ENCODE measurements around the gene SLC45A2.
A peak's percentile ranks its signal among the peaks of the same experiment; 100 is the strongest.

Gene SLC45A2

DNA sequence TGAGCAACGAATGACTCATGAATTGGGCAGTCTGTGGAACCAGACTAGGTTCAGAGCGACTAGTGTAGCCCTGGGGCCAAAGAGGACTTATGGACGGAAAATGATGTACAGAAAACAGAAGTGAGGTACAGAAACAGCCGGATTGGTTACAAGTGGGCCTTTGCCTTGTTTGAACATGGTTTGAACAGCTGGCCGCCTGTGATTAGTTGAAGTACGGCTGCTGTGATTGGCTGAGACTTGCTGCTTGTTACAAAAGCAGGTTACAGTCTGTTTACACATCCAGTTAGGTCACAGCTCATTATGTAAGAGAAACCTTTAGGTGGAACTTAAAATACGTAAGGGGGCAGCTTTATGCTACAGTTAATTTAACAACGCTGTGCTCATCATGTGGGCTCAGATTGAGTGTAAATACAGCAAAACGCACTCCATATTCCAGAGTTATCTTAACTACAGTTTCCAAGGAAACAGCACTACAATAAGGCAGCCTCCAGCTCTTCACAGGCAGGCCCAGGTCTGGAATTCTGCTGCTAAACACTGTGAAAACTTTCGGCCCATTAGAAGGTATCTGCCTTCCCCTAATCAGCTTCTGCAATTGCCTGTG is 16.8 kb upstream of the SLC45A2 start:
- no peak for DNase-seq (ENCODE audit: low read depth)
- no peak for TF ChIP-seq CTCF (conservative IDR thresholded peaks at IDR 0.05; ENCODE audit: low read length)
- no peak overlapping the region for H3K4me3 ChIP-seq (ENCODE audit: low read length)

DNA sequence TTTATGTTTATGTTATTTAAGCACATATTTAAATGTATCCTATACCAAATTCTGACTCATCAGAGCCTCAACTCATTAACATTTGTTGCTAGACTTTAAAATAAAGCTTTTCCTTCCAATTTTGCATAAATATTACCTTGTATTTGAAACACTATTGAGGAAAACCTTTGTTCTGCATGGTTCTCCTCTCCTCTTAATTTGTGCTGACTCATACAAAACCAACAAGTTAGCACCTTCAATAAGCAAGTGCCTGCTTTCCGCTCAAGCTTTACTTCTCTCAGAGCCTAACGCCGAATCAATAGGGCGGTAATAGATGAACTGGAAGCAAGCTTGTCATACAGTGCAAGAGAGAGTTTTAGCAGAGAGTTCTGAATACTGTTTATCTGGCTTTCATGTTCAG is 15.5 kb upstream of the SLC45A2 start:
- no peak for TF ChIP-seq CTCF (conservative IDR thresholded peaks at IDR 0.05; ENCODE audit: low read length)
- H3K4me3 ChIP-seq (ENCODE audit: low read length), result no peak overlapping the region
- DNase-seq (ENCODE audit: low read depth), result no peak

DNA sequence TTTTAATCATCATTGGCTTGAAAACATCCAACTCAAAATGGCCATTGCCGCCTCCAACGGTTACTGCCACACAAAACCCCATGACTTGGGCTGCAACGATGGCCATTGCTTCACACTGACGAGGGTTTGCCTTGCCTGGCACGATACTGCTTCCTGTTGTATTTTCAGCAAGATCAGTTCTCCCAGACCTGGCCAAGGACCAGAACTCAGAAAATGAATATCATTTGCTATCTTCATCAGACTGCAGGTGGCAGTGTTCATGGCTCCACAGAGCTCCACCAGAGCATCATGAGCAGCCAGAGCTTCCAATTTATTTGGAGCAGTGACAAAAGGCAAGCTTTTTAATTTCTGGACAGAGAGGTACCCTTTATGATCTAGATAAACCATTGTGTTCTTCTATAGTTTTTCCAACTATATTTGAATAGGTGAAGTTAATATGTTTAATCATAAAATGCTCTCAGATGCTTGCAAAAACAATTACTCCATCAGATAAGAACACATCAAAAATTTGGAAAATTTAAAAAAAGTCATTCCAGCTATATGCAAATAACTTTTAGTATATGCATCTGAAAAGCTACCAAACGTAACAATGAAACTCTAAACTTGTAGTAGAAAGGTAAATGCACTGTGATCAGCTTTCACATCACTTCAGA is 13.0 kb upstream of the SLC45A2 start:
- TF ChIP-seq CTCF (conservative IDR thresholded peaks at IDR 0.05; ENCODE audit: low read length), result peak; percentile 88
- no peak overlapping the region for H3K4me3 ChIP-seq (ENCODE audit: low read length)
- DNase-seq (ENCODE audit: low read depth), result peak; percentile 93

GRCh38 chr5:33995865-33996264 is 11.4 kb upstream of the SLC45A2 start:
- DNase-seq (ENCODE audit: low read depth), result no peak
- TF ChIP-seq CTCF (conservative IDR thresholded peaks at IDR 0.05; ENCODE audit: low read length), result no peak
- H3K4me3 ChIP-seq (ENCODE audit: low read length), result no peak overlapping the region

- peak; percentile 90 for DNase-seq (ENCODE audit: low read depth)
- TF ChIP-seq CTCF (conservative IDR thresholded peaks at IDR 0.05; ENCODE audit: low read length), result peak; percentile 41
- no peak overlapping the region for H3K4me3 ChIP-seq (ENCODE audit: low read length)
Measured at GRCh38 chr5:33994845-33995244, 10.4 kb upstream of the SLC45A2 start.

GRCh38 chr5:33992864-33993263 is 8.4 kb upstream of the SLC45A2 start:
- H3K4me3 ChIP-seq (ENCODE audit: low read length), result no peak overlapping the region
- no peak for TF ChIP-seq CTCF (conservative IDR thresholded peaks at IDR 0.05; ENCODE audit: low read length)
- no peak for DNase-seq (ENCODE audit: low read depth)

DNA sequence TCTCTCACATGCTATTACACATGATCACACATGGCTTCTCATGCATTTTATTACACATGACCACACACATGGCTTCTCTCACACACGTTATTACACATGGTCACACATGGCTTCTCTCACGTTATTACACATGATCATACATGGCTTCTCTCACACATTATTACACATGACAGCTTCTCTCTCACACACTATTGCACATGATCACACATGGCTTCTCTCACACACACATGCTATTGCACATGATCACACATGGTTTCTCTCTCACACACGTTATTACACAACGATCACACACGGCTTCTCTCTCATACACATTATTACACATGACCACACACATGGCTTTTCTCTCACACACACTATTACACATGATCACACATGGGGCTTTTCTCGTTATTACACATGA is 954 bp upstream of the SLC45A2 start:
- DNase-seq (ENCODE audit: low read depth), result no peak
- TF ChIP-seq CTCF (conservative IDR thresholded peaks at IDR 0.05; ENCODE audit: low read length), result no peak
- H3K4me3 ChIP-seq (ENCODE audit: low read length), result no peak overlapping the region

All from AG10803 (cell line).